Endothelial cell of umbilical vein (primary cell): ENCODE measurements around the gene ADCY2.

Experiments
- CTCF ChIP-seq, 2 donors: IDR thresholded peaks; 1 replicate in 1 of 2; 2 replicates in 1 of 2; pipeline ENCODE4 v1.5.1; 2011; ENCODE audit warnings: low read length in 2 of 2, mild to moderate bottlenecking in 2 of 2, moderate library complexity in 2 of 2, control low read depth in 1 of 2, inconsistent platforms in 1 of 2, low read depth in 1 of 2; ENCODE audit not compliant: insufficient read depth in 1 of 2; ENCODE audit errors: extremely low read depth in 1 of 2
- EZH2 ChIP-seq: IDR thresholded peaks from 2 replicates; pipeline ENCODE4 v1.6.1; 2012; ENCODE audit warnings: borderline replicate concordance, low read depth, mild to moderate bottlenecking, moderate library complexity, low read length, inconsistent platforms; ENCODE audit not compliant: severe bottlenecking
- FOS ChIP-seq: IDR thresholded peaks from 2 replicates; pipeline ENCODE4 v1.6.1; 2011; ENCODE audit warnings: mild to moderate bottlenecking, low read length, moderate library complexity, borderline replicate concordance; ENCODE audit not compliant: insufficient read depth
- GATA2 ChIP-seq: IDR thresholded peaks from 2 replicates; pipeline ENCODE4 v1.7.0; 2011; ENCODE audit warnings: low read depth, mild to moderate bottlenecking, moderate library complexity, mixed read lengths, low read length; ENCODE audit not compliant: insufficient read length, insufficient read depth
- JUN ChIP-seq: IDR thresholded peaks from 2 replicates; pipeline ENCODE4 v1.6.1; 2011; ENCODE audit warnings: borderline replicate concordance, low read depth; ENCODE audit not compliant: insufficient read length, insufficient read depth
- MAX ChIP-seq: IDR thresholded peaks from 2 replicates; pipeline ENCODE4 v1.6.1; 2011; ENCODE audit not compliant: insufficient read depth, insufficient read length
- MYC ChIP-seq: IDR thresholded peaks from one replicate; pipeline ENCODE4 v1.6.1; 2011; ENCODE audit warnings: mild to moderate bottlenecking, low read depth, low read length
- POLR2A ChIP-seq: IDR thresholded peaks from 2 replicates; pipeline ENCODE4 v1.6.1; 2012; ENCODE audit warnings: low read depth, mild to moderate bottlenecking, control low read depth, low read length
- POLR2AphosphoS5 ChIP-seq: IDR thresholded peaks from 2 replicates; pipeline ENCODE4 v1.6.1; 2012; ENCODE audit warnings: low read depth, mild to moderate bottlenecking, control low read depth, low read length, moderate library complexity; ENCODE audit not compliant: insufficient read depth

GRCh38 chr5:7467179-7467578, 71.2 kb downstream of the ADCY2 start:
- TF ChIP-seq POLR2A (no peak), MYC (no peak), CTCF (IDR thresholded peaks at IDR 0.05; ENCODE audit: extremely low read depth in 1 of 2, insufficient read depth in 1 of 2, low read depth in 1 of 2, low read length in 2 of 2) (no peak), POLR2AphosphoS5 (no peak), EZH2 (no peak), GATA2 (no peak), MAX (no peak), FOS (no peak), JUN (no peak)
